Measurements from ENCODE around the gene MMP14. TPM values are rescaled to one million over a fixed set of nuclear protein-coding genes. Genes with fewer than 3 reads are reported as not detected.

MMP14 gene
- total RNA-seq, 1 donor from 2014 or later = 187 TPM

GRCh38 chr14:22830443-22831010, 5.9 kb upstream of the MMP14 start:
- H3K36me3 ChIP-seq = peaks cover 0 to 10% of the 10 kb centered on the region in 2 donors
- H3K27ac ChIP-seq = no peak overlapping the region
- no peaks in the 10 kb centered on the region for H3K9me3 ChIP-seq
- H3K4me1 ChIP-seq = peaks cover 9% of the 10 kb centered on the region
- DNase-seq (ENCODE audit: extremely low spot score in 2 of 2) = no peak
- peak overlapping the region; percentile 64 to 79 for H3K4me3 ChIP-seq
- intact Hi-C loops (cut with DNase I) = no loop called here
- no peaks in the 10 kb centered on the region for H3K27me3 ChIP-seq
- TF ChIP-seq CTCF (IDR thresholded peaks at IDR 0.05) = no peak
- no peak for TF ChIP-seq POLR2AphosphoS5 (IDR thresholded peaks at IDR 0.05; ENCODE audit: insufficient read depth in 1 of 2, low read depth in 1 of 2)
- TF ChIP-seq POLR2A (IDR thresholded peaks at IDR 0.05) = no peak

- intact Hi-C loops (cut with DNase I) = no loop called here
Observed at GRCh38 chr14:22835505-22835904, 880 bp upstream of the MMP14 start.

GRCh38 chr14:22837114-22837749, 847 bp downstream of the MMP14 start:
- intact Hi-C loops (cut with DNase I) = loop anchor here (1.0 kb wide), 1 partner anchor 11 kb away; no protein-coding TSS in a partner anchor
- TF ChIP-seq POLR2A (IDR thresholded peaks at IDR 0.05) = no peak
- TF ChIP-seq POLR2AphosphoS5 (IDR thresholded peaks at IDR 0.05; ENCODE audit: insufficient read depth in 1 of 2, low read depth in 1 of 2) = no peak
- TF ChIP-seq CTCF (IDR thresholded peaks at IDR 0.05) = no peak
- Histone ChIP-seq H3K36me3 (peaks cover 0 to 25% of the 10 kb centered on the region in 2 donors), H3K9me3 (no peaks in the 10 kb centered on the region), H3K27ac (peak overlapping the region; percentile 96), H3K27me3 (no peaks in the 10 kb centered on the region), H3K4me3 (peak overlapping the region; percentile 77 to 96), H3K4me1 (peaks cover 50% of the 10 kb centered on the region)
- DNase-seq (ENCODE audit: extremely low spot score in 2 of 2) = no peak

More at GRCh38 chr14:22835505-22835904, 880 bp upstream of the MMP14 start:
- Histone ChIP-seq H3K9me3 (no peaks in the 10 kb centered on the region), H3K27me3 (no peaks in the 10 kb centered on the region), H3K27ac (peak overlapping the region; percentile 96), H3K36me3 (peaks cover 0 to 10% of the 10 kb centered on the region in 2 donors), H3K4me3 (no peak overlapping the region), H3K4me1 (peaks cover 36% of the 10 kb centered on the region)
- no peak for DNase-seq (ENCODE audit: extremely low spot score in 2 of 2)
- TF ChIP-seq POLR2A (IDR thresholded peaks at IDR 0.05) (no peak), CTCF (IDR thresholded peaks at IDR 0.05) (no peak), POLR2AphosphoS5 (IDR thresholded peaks at IDR 0.05; ENCODE audit: insufficient read depth in 1 of 2, low read depth in 1 of 2) (no peak)

- H3K36me3 ChIP-seq = peaks cover 0 to 32% of the 10 kb centered on the region in 2 donors
- H3K4me3 ChIP-seq = peak overlapping the region; percentile 77 to 96
- H3K4me1 ChIP-seq = peaks cover 57% of the 10 kb centered on the region
- intact Hi-C loops (cut with DNase I) = loop anchor here (1.0 kb wide), 1 partner anchor 10 kb away; no protein-coding TSS in a partner anchor
- peak overlapping the region; percentile 96 for H3K27ac ChIP-seq
- DNase-seq (ENCODE audit: extremely low spot score in 2 of 2) = no peak
- no peaks in the 10 kb centered on the region for H3K9me3 ChIP-seq
- H3K27me3 ChIP-seq = no peaks in the 10 kb centered on the region
- TF ChIP-seq CTCF (IDR thresholded peaks at IDR 0.05) (no peak), POLR2A (IDR thresholded peaks at IDR 0.05) (peak in 1 of 2 donors; percentile 71), POLR2AphosphoS5 (IDR thresholded peaks at IDR 0.05; ENCODE audit: insufficient read depth in 1 of 2, low read depth in 1 of 2) (peak in 1 of 2 donors; percentile 90)
Observed at GRCh38 chr14:22837750-22838538, 1.6 kb downstream of the MMP14 start.

All from vagina (tissue), 2 donors.